ENCODE data around the gene PXYLP1.
A peak's percentile ranks its signal among the peaks of the same experiment; 100 is the strongest.

The PXYLP1 gene

GRCh38 chr3:141328286-141329166 lies 96.9 kb downstream of the PXYLP1 start:
- DNase-seq: peak in 1 of 2 experiments; percentile 25

- no peak for DNase-seq
Measured at GRCh38 chr3:141330235-141330634, 98.6 kb downstream of the PXYLP1 start.

- no peak for DNase-seq
Measured at GRCh38 chr3:141330718-141331376, 99.2 kb downstream of the PXYLP1 start.

- DNase-seq: peak in 1 of 2 experiments; percentile 46
Measured at GRCh38 chr3:141331377-141332318, 100.0 kb downstream of the PXYLP1 start.

GRCh38 chr3:141332416-141332815 lies 100.8 kb downstream of the PXYLP1 start:
- DNase-seq: no peak

GRCh38 chr3:141333836-141334626 lies 102.4 kb downstream of the PXYLP1 start:
- DNase-seq: no peak

- DNase-seq: no peak
Measured at GRCh38 chr3:141334627-141335250, 103.1 kb downstream of the PXYLP1 start.

- DNase-seq: no peak
Measured at GRCh38 chr3:141335531-141336061, 104.0 kb downstream of the PXYLP1 start.

GRCh38 chr3:141336672-141337522 lies 105.3 kb downstream of the PXYLP1 start:
- no peak for DNase-seq

- DNase-seq: no peak
Measured at GRCh38 chr3:141337523-141337854, 105.9 kb downstream of the PXYLP1 start.

GRCh38 chr3:141337991-141338390 lies 106.4 kb downstream of the PXYLP1 start:
- no peak for DNase-seq

- DNase-seq: no peak
Measured at GRCh38 chr3:141338881-141339280, 107.3 kb downstream of the PXYLP1 start.

GRCh38 chr3:141341536-141341935 lies 109.9 kb downstream of the PXYLP1 start:
- no peak for DNase-seq

- DNase-seq: no peak
Measured at GRCh38 chr3:141342386-141342785, 110.8 kb downstream of the PXYLP1 start.

GRCh38 chr3:141343077-141343476 lies 111.5 kb downstream of the PXYLP1 start:
- DNase-seq: no peak

- no peak for DNase-seq
Measured at GRCh38 chr3:141343865-141344271, 112.2 kb downstream of the PXYLP1 start.

All from NCI-H446 (cell line).